ENCODE data around the gene GIT2. TPM values are rescaled to one million over a fixed set of nuclear protein-coding genes. Genes with fewer than 3 reads are reported as not detected.
A peak's percentile ranks its signal among the peaks of the same experiment; 100 is the strongest.
"Not testable (repeated sequence)": the region's sequence is repeated elsewhere in the genome, so short reads cannot be mapped to it uniquely, and the experiment has no call there.

The GIT2 gene
- total RNA-seq, 1 experiment from 2014 or later, result 76.3 TPM

GRCh38 chr12:109892748-109893147 is 103.4 kb downstream of the GIT2 start:
- Histone ChIP-seq H3K9ac (ENCODE audit: low read length) (no peak overlapping the region), H3K4me1 (ENCODE audit: low read length) (peaks cover 3% of the 10 kb centered on the region; the same call in 1 of the 2 replicates), H3K36me3 (ENCODE audit: insufficient read depth, low read length) (no peaks in the 10 kb centered on the region), H4K20me1 (ENCODE audit: insufficient read depth, low read depth, low read length) (no peaks in the 10 kb centered on the region), H3K9me2 (replicated peaks; ENCODE audit: insufficient read depth, low read length) (no peaks in the 10 kb centered on the region), H3K4me3 (ENCODE audit: low read length) (no peak overlapping the region), H3K27me3 (ENCODE audit: low read length) (no peaks in the 10 kb centered on the region), H3K27ac (ENCODE audit: low read length) (no peak overlapping the region), H2AFZ (ENCODE audit: low read length) (no peak overlapping the region), H3K4me2 (ENCODE audit: low read depth, low read length, poor library complexity, severe bottlenecking) (no peak overlapping the region), H3K9me3 (ENCODE audit: low read length) (no peaks in the 10 kb centered on the region), H3K79me2 (ENCODE audit: low read length) (no peaks in the 10 kb centered on the region)
- no peak for DNase-seq

- H3K9me3 ChIP-seq (ENCODE audit: low read length), result no peaks in the 10 kb centered on the region
Observed at GRCh38 chr12:109892165-109892715, 103.9 kb downstream of the GIT2 start.

GRCh38 chr12:109891731-109892130 is 104.4 kb downstream of the GIT2 start:
- not testable (repeated sequence) for H3K79me2 ChIP-seq (ENCODE audit: low read length); H3K27me3 ChIP-seq (ENCODE audit: low read length); H3K9me2 ChIP-seq (replicated peaks; ENCODE audit: insufficient read depth, low read length); H3K9ac ChIP-seq (ENCODE audit: low read length); DNase-seq; H3K4me2 ChIP-seq (ENCODE audit: low read depth, low read length, poor library complexity, severe bottlenecking); H3K9me3 ChIP-seq (ENCODE audit: low read length); H3K27ac ChIP-seq (ENCODE audit: low read length); H3K4me3 ChIP-seq (ENCODE audit: low read length); H4K20me1 ChIP-seq (ENCODE audit: insufficient read depth, low read depth, low read length); H2AFZ ChIP-seq (ENCODE audit: low read length); H3K4me1 ChIP-seq (ENCODE audit: low read length); H3K36me3 ChIP-seq (ENCODE audit: insufficient read depth, low read length)

More at GRCh38 chr12:109892165-109892715, 103.9 kb downstream of the GIT2 start:
- H3K4me3 ChIP-seq (ENCODE audit: low read length), result no peak overlapping the region
- no peaks in the 10 kb centered on the region for H3K9me2 ChIP-seq (replicated peaks; ENCODE audit: insufficient read depth, low read length)
- H3K79me2 ChIP-seq (ENCODE audit: low read length), result no peaks in the 10 kb centered on the region
- H3K4me1 ChIP-seq (ENCODE audit: low read length), result peaks cover 3% of the 10 kb centered on the region; the same call in 1 of the 2 replicates
- no peaks in the 10 kb centered on the region for H3K27me3 ChIP-seq (ENCODE audit: low read length)
- H3K4me2 ChIP-seq (ENCODE audit: low read depth, low read length, poor library complexity, severe bottlenecking), result no peak overlapping the region
- H3K9ac ChIP-seq (ENCODE audit: low read length), result no peak overlapping the region
- H3K27ac ChIP-seq (ENCODE audit: low read length), result no peak overlapping the region
- H2AFZ ChIP-seq (ENCODE audit: low read length), result no peak overlapping the region
- H4K20me1 ChIP-seq (ENCODE audit: insufficient read depth, low read depth, low read length), result no peaks in the 10 kb centered on the region
- no peaks in the 10 kb centered on the region for H3K36me3 ChIP-seq (ENCODE audit: insufficient read depth, low read length)
- no peak for DNase-seq

GRCh38 chr12:109890620-109891170 is 105.5 kb downstream of the GIT2 start:
- no peak overlapping the region for H3K9ac ChIP-seq (ENCODE audit: low read length)
- no peak overlapping the region for H2AFZ ChIP-seq (ENCODE audit: low read length)
- H3K9me3 ChIP-seq (ENCODE audit: low read length), result no peaks in the 10 kb centered on the region
- H3K79me2 ChIP-seq (ENCODE audit: low read length), result no peaks in the 10 kb centered on the region
- peaks cover 3% of the 10 kb centered on the region; the same call in 1 of the 2 replicates for H3K4me1 ChIP-seq (ENCODE audit: low read length)
- no peak overlapping the region for H3K27ac ChIP-seq (ENCODE audit: low read length)
- H3K27me3 ChIP-seq (ENCODE audit: low read length), result no peaks in the 10 kb centered on the region
- no peaks in the 10 kb centered on the region for H4K20me1 ChIP-seq (ENCODE audit: insufficient read depth, low read depth, low read length)
- H3K4me2 ChIP-seq (ENCODE audit: low read depth, low read length, poor library complexity, severe bottlenecking), result no peak overlapping the region
- DNase-seq, result no peak
- no peaks in the 10 kb centered on the region for H3K9me2 ChIP-seq (replicated peaks; ENCODE audit: insufficient read depth, low read length)
- no peak overlapping the region for H3K4me3 ChIP-seq (ENCODE audit: low read length)
- no peaks in the 10 kb centered on the region for H3K36me3 ChIP-seq (ENCODE audit: insufficient read depth, low read length)

- Histone ChIP-seq H2AFZ (ENCODE audit: low read length) (0 out of 2 replicates have a peak overlapping the region, but pooled peaks have one; percentile 8), H3K4me1 (ENCODE audit: low read length) (peaks cover 2% of the 10 kb centered on the region; the same call in 1 of the 2 replicates), H3K27me3 (ENCODE audit: low read length) (no peaks in the 10 kb centered on the region), H3K9ac (ENCODE audit: low read length) (no peak overlapping the region), H3K79me2 (ENCODE audit: low read length) (no peaks in the 10 kb centered on the region), H3K9me2 (replicated peaks; ENCODE audit: insufficient read depth, low read length) (no peaks in the 10 kb centered on the region), H3K4me3 (ENCODE audit: low read length) (no peak overlapping the region), H3K4me2 (ENCODE audit: low read depth, low read length, poor library complexity, severe bottlenecking) (no peak overlapping the region), H4K20me1 (ENCODE audit: insufficient read depth, low read depth, low read length) (no peaks in the 10 kb centered on the region), H3K36me3 (ENCODE audit: insufficient read depth, low read length) (no peaks in the 10 kb centered on the region), H3K27ac (ENCODE audit: low read length) (no peak overlapping the region), H3K9me3 (ENCODE audit: low read length) (no peaks in the 10 kb centered on the region)
- DNase-seq, result no peak
Observed at GRCh38 chr12:109888179-109889020, 107.8 kb downstream of the GIT2 start.

- no peaks in the 10 kb centered on the region for H3K79me2 ChIP-seq (ENCODE audit: low read length)
- H3K27ac ChIP-seq (ENCODE audit: low read length), result no peak overlapping the region
- no peak for DNase-seq
- no peak overlapping the region for H2AFZ ChIP-seq (ENCODE audit: low read length)
- no peak overlapping the region for H3K4me2 ChIP-seq (ENCODE audit: low read depth, low read length, poor library complexity, severe bottlenecking)
- no peak overlapping the region for H3K9ac ChIP-seq (ENCODE audit: low read length)
- peaks cover 7% of the 10 kb centered on the region for H3K4me1 ChIP-seq (ENCODE audit: low read length)
- no peaks in the 10 kb centered on the region for H3K27me3 ChIP-seq (ENCODE audit: low read length)
- no peaks in the 10 kb centered on the region for H3K9me2 ChIP-seq (replicated peaks; ENCODE audit: insufficient read depth, low read length)
- no peaks in the 10 kb centered on the region for H3K36me3 ChIP-seq (ENCODE audit: insufficient read depth, low read length)
- H4K20me1 ChIP-seq (ENCODE audit: insufficient read depth, low read depth, low read length), result no peaks in the 10 kb centered on the region
- H3K4me3 ChIP-seq (ENCODE audit: low read length), result no peak overlapping the region
- H3K9me3 ChIP-seq (ENCODE audit: low read length), result no peaks in the 10 kb centered on the region
Observed at GRCh38 chr12:109885616-109886015, 110.6 kb downstream of the GIT2 start.

- H3K4me2 ChIP-seq (ENCODE audit: low read depth, low read length, poor library complexity, severe bottlenecking), result no peak overlapping the region
Observed at GRCh38 chr12:109883461-109883860, 112.7 kb downstream of the GIT2 start.

GRCh38 chr12:109881752-109882151 is 114.4 kb downstream of the GIT2 start:
- Histone ChIP-seq H3K27me3 (ENCODE audit: low read length) (no peaks in the 10 kb centered on the region), H3K4me2 (ENCODE audit: low read depth, low read length, poor library complexity, severe bottlenecking) (no peak overlapping the region), H3K27ac (ENCODE audit: low read length) (no peak overlapping the region), H3K9me3 (ENCODE audit: low read length) (no peaks in the 10 kb centered on the region), H3K79me2 (ENCODE audit: low read length) (peaks cover 32% of the 10 kb centered on the region), H4K20me1 (ENCODE audit: insufficient read depth, low read depth, low read length) (no peaks in the 10 kb centered on the region), H3K4me3 (ENCODE audit: low read length) (no peak overlapping the region), H3K9ac (ENCODE audit: low read length) (no peak overlapping the region), H3K9me2 (replicated peaks; ENCODE audit: insufficient read depth, low read length) (no peaks in the 10 kb centered on the region), H3K36me3 (ENCODE audit: insufficient read depth, low read length) (no peaks in the 10 kb centered on the region), H2AFZ (ENCODE audit: low read length) (no peak overlapping the region), H3K4me1 (ENCODE audit: low read length) (peaks cover 23% of the 10 kb centered on the region)
- DNase-seq, result no peak

More at GRCh38 chr12:109883461-109883860, 112.7 kb downstream of the GIT2 start:
- no peak overlapping the region for H3K27ac ChIP-seq (ENCODE audit: low read length)
- H3K9ac ChIP-seq (ENCODE audit: low read length), result no peak overlapping the region
- H3K4me1 ChIP-seq (ENCODE audit: low read length), result peaks cover 22% of the 10 kb centered on the region
- no peaks in the 10 kb centered on the region for H3K27me3 ChIP-seq (ENCODE audit: low read length)
- peaks cover 15% of the 10 kb centered on the region for H3K79me2 ChIP-seq (ENCODE audit: low read length)
- DNase-seq, result no peak
- H3K4me3 ChIP-seq (ENCODE audit: low read length), result no peak overlapping the region
- no peaks in the 10 kb centered on the region for H4K20me1 ChIP-seq (ENCODE audit: insufficient read depth, low read depth, low read length)
- no peaks in the 10 kb centered on the region for H3K36me3 ChIP-seq (ENCODE audit: insufficient read depth, low read length)
- H3K9me3 ChIP-seq (ENCODE audit: low read length), result no peaks in the 10 kb centered on the region
- H3K9me2 ChIP-seq (replicated peaks; ENCODE audit: insufficient read depth, low read length), result no peaks in the 10 kb centered on the region
- no peak overlapping the region for H2AFZ ChIP-seq (ENCODE audit: low read length)
